Natural killer cell (primary cell): ENCODE data around the gene PRKD2. TPM values are rescaled to one million over a fixed set of nuclear protein-coding genes. Genes with fewer than 3 reads are reported as not detected.
"Not testable (repeated sequence)": the region's sequence is repeated elsewhere in the genome, so short reads cannot be mapped to it uniquely, and the experiment has no call there.

ENCODE experiments used
- ATAC-seq, 3 donors: fragments of 150-1000 bp in 2 of 3; fragments of 200-7000 bp in 1 of 3; cut with Tn5 transposase; 1 replicate in 1 of 3; 2 replicates in 2 of 3; pipeline ENCODE4 v1.10.0; 2021; ENCODE audit warnings: mild to moderate bottlenecking in 2 of 3, moderate library complexity in 2 of 3
- DNase-seq, 2 donors: peaks; one replicate each; pipeline versions ENCODE4 v3.0.0 to v3.0.0-alpha.2; 2013 to 2021; ENCODE audit warnings: mixed read lengths in 1 of 2
- H3K27ac ChIP-seq: one replicate; pipeline ENCODE4 v1.5.1; 2013; ENCODE audit warnings: mild to moderate bottlenecking, low read length
- H3K27me3 ChIP-seq: one replicate; pipeline ENCODE4 v1.6.1; 2013; ENCODE audit warnings: low read length; ENCODE audit not compliant: control insufficient read depth, insufficient read depth
- H3K36me3 ChIP-seq: one replicate; pipeline ENCODE4 v1.6.1; 2013; ENCODE audit warnings: low read length; ENCODE audit not compliant: control insufficient read depth, insufficient read depth
- H3K4me1 ChIP-seq: one replicate; pipeline ENCODE4 v1.6.1; 2013; ENCODE audit warnings: low read length; ENCODE audit not compliant: control insufficient read depth, insufficient read depth
- H3K4me3 ChIP-seq: one replicate; pipeline ENCODE4 v1.5.1; 2013; ENCODE audit warnings: low read length
- H3K9me3 ChIP-seq: one replicate; pipeline ENCODE4 v1.6.1; 2013; ENCODE audit warnings: low read length; ENCODE audit not compliant: control insufficient read depth, insufficient read depth
- H3K27ac Mint-ChIP-seq, 2 donors: one replicate each; pipeline ENCODE4 v1.8.0; 2022; ENCODE audit warnings: mild to moderate bottlenecking in 2 of 2, mixed read lengths in 2 of 2, moderate library complexity in 1 of 2
- H3K27me3 Mint-ChIP-seq, 2 donors: one replicate each; pipeline ENCODE4 v1.8.0; 2022; ENCODE audit warnings: low read depth in 2 of 2, mixed read lengths in 2 of 2
- H3K36me3 Mint-ChIP-seq: one replicate; pipeline ENCODE4 v1.8.0; 2022; ENCODE audit warnings: mixed read lengths
- H3K4me1 Mint-ChIP-seq, 2 donors: one replicate each; pipeline ENCODE4 v1.8.0; 2022; ENCODE audit warnings: mixed read lengths in 2 of 2
- H3K4me3 Mint-ChIP-seq: one replicate; pipeline ENCODE4 v1.8.0; 2022; ENCODE audit warnings: mild to moderate bottlenecking, moderate library complexity, mixed read lengths
- H3K9me3 Mint-ChIP-seq, 2 donors: one replicate each; pipeline ENCODE4 v1.8.0; 2022; ENCODE audit warnings: mixed read lengths in 2 of 2
- WGBS: methylation state at CpG from one replicate; pipeline ENCODE4 v1.1.7; 2013; ENCODE audit warnings: missing lambda C conversion rate; ENCODE audit not compliant: insufficient coverage; 5-methylcytosine and 5-hydroxymethylcytosine counted together
- intact Hi-C: fragments of 100-400 bp; cut with micrococcal nuclease; formaldehyde crosslinking; loops from one replicate; pipeline ENCODE4 v1.14.2; 2022
- total RNA-seq, 4 donors: library from RNA; stranded (reverse); fragments of 120-200 nt in 1 of 4; gene quantifications; one replicate each; pipeline versions ENCODE4 v1.2.3 to v1.2.4, GENCODE V29; 2013 to 2022
- TF ChIP-seq, protein P1 (sequence below): fragments of 200-600 bp; IDR thresholded peaks from one replicate; pipeline ENCODE4 v1.8.0; 2022; ENCODE audit warnings: antibody characterized with exemption

The PRKD2 gene
- total RNA-seq, 3 donors from 2014 or later (not counting 1 experiment from before 2014, with no cell fraction given), result 179 to 216 (median 203) TPM

DNA sequence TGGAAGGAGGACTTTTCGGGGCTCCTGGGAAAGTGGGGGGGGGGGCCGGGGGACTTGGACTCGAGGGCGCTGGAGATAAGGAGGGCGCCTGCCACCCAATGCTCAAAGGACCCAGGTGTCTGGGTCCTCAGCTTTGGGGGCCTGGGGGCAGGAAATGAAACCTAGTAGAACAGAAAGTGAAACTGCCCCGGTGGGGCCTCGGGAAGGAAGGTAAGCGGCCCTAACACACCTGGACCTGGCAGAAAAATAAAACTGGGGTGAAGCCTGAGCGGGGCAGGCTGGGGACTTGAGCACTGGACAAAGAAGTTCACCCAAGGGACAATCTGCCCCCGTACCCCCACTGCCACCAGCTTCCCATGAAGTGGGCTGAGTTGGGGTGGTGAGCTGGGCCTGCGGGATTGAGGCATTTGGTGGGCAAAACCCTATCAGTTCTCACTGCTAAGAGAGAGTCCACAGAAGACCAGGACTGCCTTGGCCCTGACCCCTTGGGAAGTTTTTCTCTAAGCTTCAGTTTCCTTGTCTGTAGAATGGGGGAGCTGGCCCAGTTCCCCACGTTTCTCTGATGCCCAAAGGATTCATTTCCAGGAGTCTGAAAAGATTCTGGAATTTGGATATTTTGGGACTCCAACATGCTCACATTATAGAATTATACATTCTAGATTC, 2.3 kb downstream of the PRKD2 start:
- Histone ChIP-seq H3K36me3 (peaks cover 18% of the 10 kb centered on the region), H3K4me1 (peaks cover 47% of the 10 kb centered on the region), H3K27ac (peak overlapping the region; percentile 91), H3K27me3 (no peaks in the 10 kb centered on the region), H3K4me3 (peak overlapping the region; percentile 93), H3K9me3 (no peaks in the 10 kb centered on the region)
- TF ChIP-seq, protein P1, sequence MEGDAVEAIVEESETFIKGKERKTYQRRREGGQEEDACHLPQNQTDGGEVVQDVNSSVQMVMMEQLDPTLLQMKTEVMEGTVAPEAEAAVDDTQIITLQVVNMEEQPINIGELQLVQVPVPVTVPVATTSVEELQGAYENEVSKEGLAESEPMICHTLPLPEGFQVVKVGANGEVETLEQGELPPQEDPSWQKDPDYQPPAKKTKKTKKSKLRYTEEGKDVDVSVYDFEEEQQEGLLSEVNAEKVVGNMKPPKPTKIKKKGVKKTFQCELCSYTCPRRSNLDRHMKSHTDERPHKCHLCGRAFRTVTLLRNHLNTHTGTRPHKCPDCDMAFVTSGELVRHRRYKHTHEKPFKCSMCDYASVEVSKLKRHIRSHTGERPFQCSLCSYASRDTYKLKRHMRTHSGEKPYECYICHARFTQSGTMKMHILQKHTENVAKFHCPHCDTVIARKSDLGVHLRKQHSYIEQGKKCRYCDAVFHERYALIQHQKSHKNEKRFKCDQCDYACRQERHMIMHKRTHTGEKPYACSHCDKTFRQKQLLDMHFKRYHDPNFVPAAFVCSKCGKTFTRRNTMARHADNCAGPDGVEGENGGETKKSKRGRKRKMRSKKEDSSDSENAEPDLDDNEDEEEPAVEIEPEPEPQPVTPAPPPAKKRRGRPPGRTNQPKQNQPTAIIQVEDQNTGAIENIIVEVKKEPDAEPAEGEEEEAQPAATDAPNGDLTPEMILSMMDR, result no peak
- Mint-ChIP-seq H3K27ac (peak overlapping the region; percentile 95 to 99), H3K4me1 (peaks cover 39 to 73% of the 10 kb centered on the region in 2 donors), H3K9me3 (no peaks in the 10 kb centered on the region), H3K4me3 (peak overlapping the region; percentile 98), H3K27me3 (no peaks in the 10 kb centered on the region), H3K36me3 (no peaks in the 10 kb centered on the region)
- 0% methylated on average over 11 of the region's 12 CpGs for WGBS
- ATAC-seq, result peak; percentile 43 to 59 (median 47)
- peak; percentile 51 to 86 for DNase-seq
- intact Hi-C loops, result no loop called here

DNA sequence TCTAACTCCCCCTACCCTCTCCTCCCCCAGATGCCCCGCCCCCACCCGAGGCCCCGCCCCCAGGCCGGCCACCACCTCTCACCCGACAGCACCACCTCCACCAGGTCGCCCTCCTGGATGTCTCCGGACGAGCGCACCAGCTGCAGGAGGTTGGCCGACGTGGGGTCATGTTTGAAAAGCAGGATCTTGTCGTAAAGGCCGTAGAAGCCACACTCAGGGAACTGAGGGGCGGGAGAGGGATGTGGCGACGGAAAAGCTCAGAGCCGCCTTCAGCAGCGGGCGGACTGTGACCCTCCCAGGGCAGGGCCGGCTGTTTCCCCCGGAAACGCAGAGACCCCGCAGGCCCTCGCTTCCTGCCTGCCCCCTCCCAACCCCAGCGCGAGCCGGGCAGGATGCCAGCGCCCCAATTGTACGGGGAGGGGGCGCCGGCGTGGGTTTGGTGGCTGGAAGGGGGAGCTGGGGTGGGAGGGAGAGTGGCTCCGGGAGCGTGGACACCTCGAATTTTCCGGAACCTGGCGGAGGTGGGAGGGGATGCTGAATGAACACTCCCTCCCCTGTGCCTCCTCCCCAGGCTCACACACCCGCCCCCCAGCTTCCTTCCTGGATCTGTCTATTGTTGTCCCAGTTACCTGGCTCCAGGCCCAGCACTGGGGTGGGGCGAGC, 3.0 kb downstream of the PRKD2 start:
- Mint-ChIP-seq H3K27me3 (no peaks in the 10 kb centered on the region), H3K27ac (peak overlapping the region; percentile 95 to 99), H3K36me3 (no peaks in the 10 kb centered on the region), H3K9me3 (no peaks in the 10 kb centered on the region), H3K4me3 (peak overlapping the region; percentile 98), H3K4me1 (peaks cover 32 to 66% of the 10 kb centered on the region in 2 donors)
- WGBS, result under 1% methylated on average over 25 of the region's 39 CpGs
- Histone ChIP-seq H3K4me3 (peak overlapping the region; percentile 93), H3K27ac (peak overlapping the region; percentile 91), H3K9me3 (no peaks in the 10 kb centered on the region), H3K27me3 (no peaks in the 10 kb centered on the region), H3K36me3 (peaks cover 22% of the 10 kb centered on the region), H3K4me1 (peaks cover 41% of the 10 kb centered on the region)
- DNase-seq (peak; percentile 58 to 85), ATAC-seq (peak; percentile 52 to 77 (median 63))
- TF ChIP-seq, protein P1, result no peak
- intact Hi-C loops, result no loop called here

DNA sequence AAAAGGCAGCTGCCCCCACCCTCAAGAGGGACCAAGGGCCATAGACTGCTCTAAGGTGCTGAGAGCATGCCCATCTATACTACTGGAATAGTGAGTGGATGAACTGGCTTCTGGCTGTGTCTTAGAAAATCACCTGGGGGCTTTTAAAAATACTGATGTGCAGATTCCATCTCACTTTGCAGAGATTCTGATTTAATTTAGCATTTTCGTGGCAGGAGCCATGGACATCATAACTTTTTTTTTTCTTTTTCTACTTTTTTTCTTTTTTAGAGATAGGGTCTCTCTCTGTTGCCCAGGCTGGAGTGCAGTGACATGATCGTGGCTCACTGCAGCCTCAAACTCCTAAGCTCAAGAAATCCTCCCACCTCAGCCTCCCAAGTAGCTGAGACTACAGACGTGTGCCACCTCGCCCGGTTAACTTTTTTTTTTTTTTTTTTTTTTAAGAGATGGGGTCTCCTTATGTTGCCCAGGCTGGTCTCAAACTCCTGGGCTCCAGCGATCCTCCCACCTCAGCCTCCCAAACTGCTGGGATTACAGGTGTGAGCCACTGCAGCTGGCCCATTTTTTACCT, 4.1 kb downstream of the PRKD2 start:
- Histone ChIP-seq H3K36me3 (peaks cover 31% of the 10 kb centered on the region), H3K4me1 (peaks cover 30% of the 10 kb centered on the region)
- intact Hi-C loops, H3K27me3 ChIP-seq, DNase-seq, H3K36me3 Mint-ChIP-seq, H3K9me3 Mint-ChIP-seq, H3K27ac ChIP-seq, H3K4me3 ChIP-seq, H3K9me3 ChIP-seq, H3K27me3 Mint-ChIP-seq, ATAC-seq: not testable (repeated sequence)
- Mint-ChIP-seq H3K4me3 (peak overlapping the region; percentile 98), H3K4me1 (peaks cover 21 to 55% of the 10 kb centered on the region in 2 donors), H3K27ac (peak overlapping the region; percentile 95 to 99)
- 88% methylated on average over 3 of the region's 6 CpGs for WGBS

DNA sequence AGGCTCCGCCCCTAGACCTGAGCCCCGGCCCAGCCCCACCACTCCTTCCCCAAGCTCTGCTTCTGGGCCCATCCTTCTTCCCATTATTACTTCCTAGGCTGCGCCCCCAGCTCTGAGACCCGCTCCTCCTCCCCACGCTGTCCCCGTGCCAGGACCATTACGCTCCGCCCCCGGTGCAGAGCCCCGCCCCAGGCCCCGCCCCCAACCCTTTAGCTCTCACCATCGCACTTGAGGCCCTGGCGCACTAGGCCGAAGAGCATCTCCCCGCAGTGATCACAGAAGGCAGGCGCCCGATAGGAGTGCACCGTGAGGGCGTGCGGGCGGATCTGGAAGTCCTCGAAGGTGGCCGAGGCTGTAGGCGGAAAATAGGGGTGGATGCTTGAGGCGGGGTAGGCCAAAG, 6.2 kb downstream of the PRKD2 start:
- ATAC-seq, result no peak
- 93% methylated on average over 25 of the region's 25 CpGs for WGBS

More for the DNA sequence above, 6.2 kb downstream of the PRKD2 start:
- intact Hi-C loops, result no loop called here
- DNase-seq, result no peak
- no peak overlapping the region for H3K27ac ChIP-seq
- H3K27me3 Mint-ChIP-seq, result no peaks in the 10 kb centered on the region
- peak overlapping the region; percentile 19 to 26 for H3K27ac Mint-ChIP-seq
- peaks cover 47% of the 10 kb centered on the region for H3K36me3 ChIP-seq
- H3K27me3 ChIP-seq, result no peaks in the 10 kb centered on the region
- TF ChIP-seq, protein P1, result no peak
- no peaks in the 10 kb centered on the region for H3K9me3 Mint-ChIP-seq
- H3K36me3 Mint-ChIP-seq, result peaks cover 7% of the 10 kb centered on the region
- H3K4me1 ChIP-seq, result peaks cover 19% of the 10 kb centered on the region
- H3K9me3 ChIP-seq, result no peaks in the 10 kb centered on the region
- peaks cover 22 to 40% of the 10 kb centered on the region in 2 donors for H3K4me1 Mint-ChIP-seq
- H3K4me3 Mint-ChIP-seq, result no peak overlapping the region
- no peak overlapping the region for H3K4me3 ChIP-seq
